PC-3 (cell line): Measurements from ENCODE around the gene CD44. TPM values are rescaled to one million over a fixed set of nuclear protein-coding genes. Genes with fewer than 3 reads are reported as not detected.

ENCODE experiments used
- ATAC-seq: fragments of 200-7000 bp; cut with Tn5 transposase; 2 replicates; pipeline ENCODE4 v1.9.1; 2020; ENCODE audit warnings: mild to moderate bottlenecking, moderate library complexity
- BruUV-seq: library from RNA; stranded (reverse); fragments of 400-500 nt; replicated peaks from 2 replicates; lab custom pipeline; 2021; lab: Mats Ljungman, UMichigan
- CTCF ChIA-PET: fragments of 300-600 bp; sonication (Branson Sonifier 250); formaldehyde crosslinking; loops from one replicate; lab custom pipeline; 2022; ENCODE audit warnings: antibody characterized with exemption; lab: Charles Lee
- POLR2A ChIA-PET: fragments of 300-600 bp; sonication (Branson Sonifier 250); formaldehyde crosslinking; loops from one replicate; lab custom pipeline; 2022; ENCODE audit warnings: antibody characterized with exemption; ENCODE audit not compliant: unreplicated experiment; lab: Charles Lee
- DNase-seq: peaks from one replicate; pipeline ENCODE4 v3.0.0-alpha.2; 2015
- H2AFZ ChIP-seq: fragments of 300-600 bp; sonication (generic); 2 replicates; pipeline ENCODE4 v1.6.0; 2016; ENCODE audit warnings: antibody characterized with exemption, low read length
- H3F3A ChIP-seq: fragments of 300-600 bp; sonication (generic); one replicate; pipeline ENCODE4 v1.6.0; 2017; ENCODE audit warnings: antibody characterized with exemption, low read length, control low read depth, mild to moderate bottlenecking; ENCODE audit not compliant: unreplicated experiment
- H3K27ac ChIP-seq: fragments of 300-600 bp; sonication (generic); 2 replicates; pipeline ENCODE4 v1.5.1; 2016; ENCODE audit warnings: mild to moderate bottlenecking, low read length
- H3K27me3 ChIP-seq: fragments of 300-600 bp; sonication (generic); 2 replicates; pipeline ENCODE4 v1.6.1; 2016; ENCODE audit warnings: low read length, mixed read lengths
- H3K36me3 ChIP-seq: fragments of 300-600 bp; sonication (generic); 2 replicates; pipeline ENCODE4 v1.6.1; 2016; ENCODE audit warnings: low read depth, mixed run types, low read length, mixed read lengths
- H3K4me1 ChIP-seq: fragments of 300-600 bp; sonication (generic); 2 replicates; pipeline ENCODE4 v1.5.1; 2016; ENCODE audit warnings: low read length; ENCODE audit not compliant: insufficient read depth
- H3K4me2 ChIP-seq: fragments of 300-600 bp; sonication (generic); 2 replicates; pipeline ENCODE4 v1.6.0; 2016; ENCODE audit warnings: low read length
- H3K4me3 ChIP-seq: fragments of 300-600 bp; sonication (generic); 2 replicates; pipeline ENCODE4 v1.5.1; 2016; ENCODE audit warnings: mild to moderate bottlenecking, low read length, mixed read lengths
- H3K79me2 ChIP-seq: fragments of 300-600 bp; sonication (generic); 2 replicates; pipeline ENCODE4 v1.6.1; 2017; ENCODE audit warnings: low read length, mixed read lengths
- H3K9ac ChIP-seq: fragments of 300-600 bp; sonication (generic); 2 replicates; pipeline ENCODE4 v1.6.0; 2016; ENCODE audit warnings: mild to moderate bottlenecking, low read length
- H3K9me2 ChIP-seq: fragments of 300-600 bp; sonication (generic); replicated peaks from 2 replicates; pipeline ENCODE4 v1.6.1; 2016; ENCODE audit warnings: mixed run types, low read length, mixed read lengths
- H3K9me3 ChIP-seq: fragments of 300-600 bp; sonication (generic); 2 replicates; pipeline ENCODE4 v1.6.1; 2016; ENCODE audit warnings: low read length, mixed read lengths
- H4K20me1 ChIP-seq: fragments of 300-600 bp; sonication (generic); 2 replicates; pipeline ENCODE4 v1.6.1; 2016; ENCODE audit warnings: low read length, mixed read lengths
- EZH2 ChIP-seq: fragments of 300-600 bp; sonication (generic); IDR thresholded peaks from one replicate; pipeline ENCODE4 v1.6.1; 2017; ENCODE audit warnings: antibody characterized with exemption, mild to moderate bottlenecking, low read length; ENCODE audit not compliant: unreplicated experiment
- EZH2phosphoT487 ChIP-seq: fragments of 300-600 bp; sonication (generic); IDR thresholded peaks from 2 replicates; pipeline ENCODE4 v1.6.1; 2018; ENCODE audit warnings: mild to moderate bottlenecking, antibody characterized with exemption, low read length, borderline replicate concordance
- intact Hi-C: fragments of 100-400 bp; cut with micrococcal nuclease; formaldehyde crosslinking; loops from 2 replicates; pipeline ENCODE4 v1.9.0; 2023
- total RNA-seq: library from RNA; depleted of rRNA; stranded (reverse); fragments of >200 nt; gene quantifications from 2 replicates; pipeline ENCODE4 v1.2.3, GENCODE V29; 2014
- TF ChIP-seq, protein P1 (sequence below): fragments of 300-600 bp; sonication (generic); conservative IDR thresholded peaks from 2 replicates; pipeline ENCODE4 v1.5.1; 2017; ENCODE audit warnings: antibody characterized with exemption, low read depth, mild to moderate bottlenecking, low read length

Gene CD44
- total RNA-seq, 1 experiment from 2014 or later = 181 TPM

DNA sequence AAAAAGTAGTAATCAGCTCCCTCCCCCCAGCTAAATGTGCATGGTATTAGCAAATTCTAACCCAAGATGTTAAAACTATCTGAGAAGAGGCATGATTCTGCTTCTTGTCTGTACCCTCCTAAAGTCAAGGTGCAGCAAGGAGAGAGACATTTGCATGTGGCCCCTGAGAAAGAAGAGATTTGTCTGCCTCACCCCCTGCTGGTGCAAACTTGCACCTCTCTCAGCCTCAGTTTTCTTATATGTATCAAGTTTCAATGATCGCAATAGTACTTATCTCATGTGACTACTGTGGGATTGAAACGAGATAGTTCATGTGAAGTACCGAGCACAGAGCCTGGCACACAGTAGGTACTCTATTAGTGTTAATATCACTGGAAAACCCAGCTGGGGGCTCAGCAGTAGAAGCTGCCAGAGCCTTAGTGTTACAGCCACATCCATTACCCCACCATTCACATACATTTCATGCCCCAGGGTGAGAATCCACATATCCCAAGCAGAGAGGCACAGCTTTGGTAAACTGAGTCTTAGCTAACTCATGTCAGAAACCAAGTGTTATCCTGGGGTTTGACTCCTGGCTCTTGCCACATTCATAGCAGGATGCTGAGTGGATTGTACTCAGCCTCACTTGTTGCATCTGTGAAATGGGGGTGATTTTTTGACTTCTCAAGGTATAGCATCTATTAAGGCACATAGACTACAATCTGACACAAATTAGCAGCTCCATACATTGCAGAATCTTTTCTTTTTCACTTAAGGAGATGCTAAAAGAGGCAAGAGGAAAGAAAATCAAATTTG is 24.9 kb downstream of the CD44 start:
- CTCF ChIA-PET = no interaction called here
- peaks cover 45% of the 10 kb centered on the region for H3K36me3 ChIP-seq
- H3F3A ChIP-seq = peaks cover 6% of the 10 kb centered on the region
- no peak overlapping the region for H3K9ac ChIP-seq
- no peak overlapping the region for H2AFZ ChIP-seq
- intact Hi-C loops = no loop called here
- no peaks in the 10 kb centered on the region for H3K9me2 ChIP-seq
- no peak overlapping the region for H3K4me3 ChIP-seq
- no peak for ATAC-seq
- DNase-seq = no peak
- H3K9me3 ChIP-seq = no peaks in the 10 kb centered on the region
- peaks cover 93% of the 10 kb centered on the region for H3K79me2 ChIP-seq
- peaks cover 64% of the 10 kb centered on the region for H3K4me1 ChIP-seq
- H3K4me2 ChIP-seq = peak overlapping the region; percentile 72
- H3K27ac ChIP-seq = peak overlapping the region; percentile 29; the same call in 1 of the 2 replicates
- TF ChIP-seq EZH2 (no peak), EZH2phosphoT487 (no peak)
- TF ChIP-seq, protein P1, sequence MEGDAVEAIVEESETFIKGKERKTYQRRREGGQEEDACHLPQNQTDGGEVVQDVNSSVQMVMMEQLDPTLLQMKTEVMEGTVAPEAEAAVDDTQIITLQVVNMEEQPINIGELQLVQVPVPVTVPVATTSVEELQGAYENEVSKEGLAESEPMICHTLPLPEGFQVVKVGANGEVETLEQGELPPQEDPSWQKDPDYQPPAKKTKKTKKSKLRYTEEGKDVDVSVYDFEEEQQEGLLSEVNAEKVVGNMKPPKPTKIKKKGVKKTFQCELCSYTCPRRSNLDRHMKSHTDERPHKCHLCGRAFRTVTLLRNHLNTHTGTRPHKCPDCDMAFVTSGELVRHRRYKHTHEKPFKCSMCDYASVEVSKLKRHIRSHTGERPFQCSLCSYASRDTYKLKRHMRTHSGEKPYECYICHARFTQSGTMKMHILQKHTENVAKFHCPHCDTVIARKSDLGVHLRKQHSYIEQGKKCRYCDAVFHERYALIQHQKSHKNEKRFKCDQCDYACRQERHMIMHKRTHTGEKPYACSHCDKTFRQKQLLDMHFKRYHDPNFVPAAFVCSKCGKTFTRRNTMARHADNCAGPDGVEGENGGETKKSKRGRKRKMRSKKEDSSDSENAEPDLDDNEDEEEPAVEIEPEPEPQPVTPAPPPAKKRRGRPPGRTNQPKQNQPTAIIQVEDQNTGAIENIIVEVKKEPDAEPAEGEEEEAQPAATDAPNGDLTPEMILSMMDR = no peak
- H4K20me1 ChIP-seq = peaks cover 34% of the 10 kb centered on the region
- POLR2A ChIA-PET = interaction anchor here (0.6 kb wide), 1 partner anchor 26 kb away, joined by 3 read pairs; no protein-coding TSS in a partner anchor
- no TSS peak for BruUV-seq
- H3K27me3 ChIP-seq = no peaks in the 10 kb centered on the region

DNA sequence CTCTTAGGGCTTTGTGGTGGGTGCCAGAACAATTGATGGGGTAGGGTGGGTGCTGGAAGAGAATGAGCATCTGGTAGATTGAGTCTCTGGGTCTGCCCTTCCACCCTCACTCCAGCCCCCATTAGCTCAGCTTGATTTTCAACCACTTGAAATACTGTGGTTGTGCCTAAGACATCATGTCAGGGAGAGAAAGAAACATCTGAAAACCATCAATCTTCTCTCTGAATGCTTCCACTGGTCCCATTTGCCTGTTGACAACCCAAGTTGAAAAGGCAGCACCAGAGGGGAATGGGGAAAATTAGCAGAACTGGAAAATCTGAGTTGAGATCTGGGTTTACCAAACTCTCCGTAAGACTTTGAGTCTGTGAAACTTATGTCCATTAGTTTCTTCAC is 26.1 kb downstream of the CD44 start:
- TF ChIP-seq EZH2phosphoT487 (no peak), EZH2 (no peak)
- TF ChIP-seq, protein P1 = no peak
- ATAC-seq = no peak
- H3K27ac ChIP-seq = peak overlapping the region; percentile 97
- peaks cover 6% of the 10 kb centered on the region for H3F3A ChIP-seq
- H3K9me3 ChIP-seq = no peaks in the 10 kb centered on the region
- BruUV-seq = no TSS peak
- H3K4me2 ChIP-seq = peak overlapping the region; percentile 72
- POLR2A ChIA-PET = interaction anchor here (1.5 kb wide), 1 partner anchor 25 kb away, joined by 3 read pairs; no protein-coding TSS in a partner anchor
- no peak overlapping the region for H2AFZ ChIP-seq
- CTCF ChIA-PET = no interaction called here
- no peak for DNase-seq
- H3K9me2 ChIP-seq = no peaks in the 10 kb centered on the region
- peaks cover 23% of the 10 kb centered on the region for H4K20me1 ChIP-seq
- H3K36me3 ChIP-seq = peaks cover 41% of the 10 kb centered on the region
- peaks cover 64% of the 10 kb centered on the region for H3K4me1 ChIP-seq
- peak overlapping the region; percentile 70 for H3K9ac ChIP-seq
- H3K27me3 ChIP-seq = no peaks in the 10 kb centered on the region
- intact Hi-C loops = loop anchor here (5.0 kb wide), 2 partner anchors 163 to 238 kb away; no protein-coding TSS in a partner anchor
- peaks cover 93% of the 10 kb centered on the region for H3K79me2 ChIP-seq
- no peak overlapping the region for H3K4me3 ChIP-seq
